Kidney epithelial cell (primary cell): ENCODE results near the gene SLC7A5. TPM values are rescaled to one million over a fixed set of nuclear protein-coding genes. Genes with fewer than 3 reads are reported as not detected.

ENCODE experiments used
- DNase-seq: peaks from one replicate; pipeline ENCODE4 v3.0.0-alpha.2; 2010; ENCODE audit warnings: low read depth
- H3K27me3 ChIP-seq: 2 replicates; pipeline ENCODE4 v1.6.0; 2011; ENCODE audit warnings: low read length; ENCODE audit not compliant: control insufficient read depth, insufficient read depth
- H3K36me3 ChIP-seq: 2 replicates; pipeline ENCODE4 v1.5.1; 2011; ENCODE audit warnings: low read length; ENCODE audit not compliant: control insufficient read depth, insufficient read depth
- H3K4me3 ChIP-seq: 2 replicates; pipeline ENCODE4 v1.5.1; 2011; ENCODE audit warnings: low read depth, mild to moderate bottlenecking, control low read depth, low read length
- CTCF ChIP-seq: IDR thresholded peaks from 2 replicates; pipeline ENCODE4 v1.5.1; 2011; ENCODE audit warnings: mild to moderate bottlenecking, moderate library complexity, low read length, control low read depth, inconsistent platforms; ENCODE audit not compliant: insufficient read depth, poor library complexity, severe bottlenecking
- total RNA-seq: library from RNA; depleted of rRNA; stranded (reverse); fragments of >200 nt; gene quantifications from 2 replicates; pipeline ENCODE4 v1.2.3, GENCODE V29; 2015

SLC7A5 gene
- total RNA-seq, 1 donor from 2014 or later, result 308 TPM

GRCh38 chr16:87840271-87840978 is 28.9 kb downstream of the SLC7A5 start:
- DNase-seq, result no peak
- H3K27me3 ChIP-seq, result no peaks in the 10 kb centered on the region

GRCh38 chr16:87839542-87840270 is 29.6 kb downstream of the SLC7A5 start:
- Histone ChIP-seq H3K36me3 (peaks cover 2% of the 10 kb centered on the region), H3K27me3 (no peaks in the 10 kb centered on the region), H3K4me3 (no peak overlapping the region)
- no peak for DNase-seq
- no peak for TF ChIP-seq CTCF

More at GRCh38 chr16:87840271-87840978, 28.9 kb downstream of the SLC7A5 start:
- H3K4me3 ChIP-seq, result no peak overlapping the region
- H3K36me3 ChIP-seq, result peaks cover 2% of the 10 kb centered on the region
- no peak for TF ChIP-seq CTCF

- Histone ChIP-seq H3K27me3 (no peaks in the 10 kb centered on the region), H3K4me3 (no peak overlapping the region), H3K36me3 (peaks cover 2% of the 10 kb centered on the region)
- TF ChIP-seq CTCF, result no peak
- DNase-seq, result no peak
Measured at GRCh38 chr16:87838643-87839541, 30.4 kb downstream of the SLC7A5 start.

GRCh38 chr16:87837627-87838289 is 31.5 kb downstream of the SLC7A5 start:
- no peak for DNase-seq
- no peak for TF ChIP-seq CTCF
- Histone ChIP-seq H3K27me3 (no peaks in the 10 kb centered on the region), H3K4me3 (no peak overlapping the region), H3K36me3 (peaks cover 2% of the 10 kb centered on the region)

GRCh38 chr16:87836844-87837581 is 32.3 kb downstream of the SLC7A5 start:
- Histone ChIP-seq H3K36me3 (peaks cover 2% of the 10 kb centered on the region), H3K4me3 (no peak overlapping the region), H3K27me3 (no peaks in the 10 kb centered on the region)
- DNase-seq, result no peak
- TF ChIP-seq CTCF, result no peak
